ENCODE results near the gene NCAPG2. TPM values are rescaled to one million over a fixed set of nuclear protein-coding genes. Genes with fewer than 3 reads are reported as not detected.
A peak's percentile ranks its signal among the peaks of the same experiment; 100 is the strongest.

The NCAPG2 gene
- total and polyA plus RNA-seq, 7 experiments from 2014 or later, result 1.3 to 88.7 (median 6.7) TPM

DNA sequence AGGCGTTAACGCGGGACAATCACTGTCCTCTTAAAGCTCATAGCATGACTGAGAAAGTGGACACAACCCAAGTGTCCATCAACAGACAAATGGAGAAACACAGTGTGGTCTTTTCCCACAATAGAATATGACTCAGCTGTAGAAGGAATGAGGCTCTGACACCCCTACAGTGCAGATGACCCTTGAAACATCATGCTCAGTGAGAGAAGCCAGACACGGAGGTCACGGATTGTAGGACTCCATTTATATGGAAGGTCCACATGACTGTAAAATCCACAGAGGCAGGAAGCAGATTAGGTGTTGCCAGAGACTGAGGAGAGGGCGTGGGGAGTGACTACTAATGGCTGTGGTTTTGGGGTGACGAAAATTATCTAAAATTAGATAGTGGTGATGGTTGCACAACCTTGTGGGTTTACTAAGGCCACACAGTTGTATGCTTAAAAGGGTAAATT, 6.1 kb upstream of the NCAPG2 start:
- ChIA-PET POLR2A (no interaction called here), CTCF (no interaction called here)
- peak overlapping the region in 1 of 9 donors; percentile 7 for H3K27ac Mint-ChIP-seq
- no peaks in the 10 kb centered on the region for H3K27me3 ChIP-seq (ENCODE audit: control insufficient read depth in 2 of 2, insufficient read depth in 2 of 2, low read length in 2 of 2)
- no peaks in the 10 kb centered on the region for H3K9me3 ChIP-seq (ENCODE audit: control insufficient read depth in 2 of 3, low read length in 3 of 3)
- DNase-seq, result no peak
- H3K4me1 Mint-ChIP-seq, result peaks cover 2 to 20% (median 18%) of the 10 kb centered on the region in 7 donors
- peaks cover 0 to 11% (median 4%) of the 10 kb centered on the region in 11 donors for H3K9me3 Mint-ChIP-seq
- H3K36me3 ChIP-seq (ENCODE audit: control insufficient read depth in 2 of 3, insufficient read depth in 3 of 3, low read length in 3 of 3), result no peaks in the 10 kb centered on the region
- peaks cover 0 to 21% (median 0%) of the 10 kb centered on the region in 5 donors for H3K36me3 Mint-ChIP-seq
- peaks cover 0 to 11% of the 10 kb centered on the region in 2 donors for H3K4me1 ChIP-seq (ENCODE audit: control insufficient read depth in 2 of 2, insufficient read depth in 2 of 2, low read length in 2 of 2)
- peak; percentile 84 for ATAC-seq
- peak overlapping the region in 2 of 10 donors; percentile 18 to 53 for H3K4me3 Mint-ChIP-seq
- H3K27ac ChIP-seq (ENCODE audit: low read depth, low read length), result no peak overlapping the region
- intact Hi-C loops (cut with micrococcal nuclease), result no loop called here
- H3K4me3 ChIP-seq (ENCODE audit: low read length), result no peak overlapping the region
- H3K27me3 Mint-ChIP-seq, result peaks cover 0 to 6% (median 4%) of the 10 kb centered on the region in 5 donors

DNA sequence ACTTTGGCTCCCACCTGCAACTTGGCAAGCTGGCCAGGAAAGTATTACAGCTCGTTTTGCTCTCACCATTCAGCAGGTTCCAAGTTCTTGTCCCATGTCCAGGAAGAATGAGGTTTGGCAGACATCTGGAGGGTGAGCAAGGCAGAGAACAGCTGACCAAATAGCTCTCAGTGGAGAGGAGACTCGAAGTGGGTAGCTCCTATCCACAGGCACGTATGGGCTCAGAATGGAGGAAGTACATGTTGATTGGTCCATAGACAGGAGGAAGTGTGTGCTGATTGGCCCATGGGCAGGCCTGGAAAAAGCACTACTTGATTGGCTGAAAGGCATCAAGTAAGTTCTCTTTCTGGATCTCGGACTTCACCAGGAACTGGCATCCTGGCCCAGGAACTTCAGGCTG, 3.0 kb upstream of the NCAPG2 start:
- no peaks in the 10 kb centered on the region for H3K27me3 ChIP-seq (ENCODE audit: control insufficient read depth in 2 of 2, insufficient read depth in 2 of 2, low read length in 2 of 2)
- H3K27ac ChIP-seq (ENCODE audit: low read depth, low read length), result no peak overlapping the region
- Mint-ChIP-seq H3K27ac (no peak overlapping the region), H3K4me1 (peaks cover 11 to 35% (median 23%) of the 10 kb centered on the region in 7 donors), H3K4me3 (peak overlapping the region in 1 of 10 donors; percentile 29), H3K27me3 (peaks cover 0 to 4% (median 3%) of the 10 kb centered on the region in 5 donors), H3K9me3 (peaks cover 0 to 11% (median 4%) of the 10 kb centered on the region in 11 donors), H3K36me3 (peaks cover 0 to 29% (median 0%) of the 10 kb centered on the region in 5 donors)
- H3K36me3 ChIP-seq (ENCODE audit: control insufficient read depth in 2 of 3, insufficient read depth in 3 of 3, low read length in 3 of 3), result no peaks in the 10 kb centered on the region
- DNase-seq, result no peak
- H3K4me3 ChIP-seq (ENCODE audit: low read length), result no peak overlapping the region
- CTCF ChIA-PET, result no interaction called here
- POLR2A ChIA-PET, result no interaction called here
- ATAC-seq, result no peak
- no peaks in the 10 kb centered on the region for H3K9me3 ChIP-seq (ENCODE audit: control insufficient read depth in 2 of 3, low read length in 3 of 3)
- H3K4me1 ChIP-seq (ENCODE audit: control insufficient read depth in 2 of 2, insufficient read depth in 2 of 2, low read length in 2 of 2), result peaks cover 15 to 23% of the 10 kb centered on the region in 2 donors
- intact Hi-C loops (cut with micrococcal nuclease), result loop anchor here in 1 of 2 donors (5.0 to 10.0 kb wide), 2 partner anchors 45 to 1813 kb away; partner anchors contain the start of gene LMBR1

DNA sequence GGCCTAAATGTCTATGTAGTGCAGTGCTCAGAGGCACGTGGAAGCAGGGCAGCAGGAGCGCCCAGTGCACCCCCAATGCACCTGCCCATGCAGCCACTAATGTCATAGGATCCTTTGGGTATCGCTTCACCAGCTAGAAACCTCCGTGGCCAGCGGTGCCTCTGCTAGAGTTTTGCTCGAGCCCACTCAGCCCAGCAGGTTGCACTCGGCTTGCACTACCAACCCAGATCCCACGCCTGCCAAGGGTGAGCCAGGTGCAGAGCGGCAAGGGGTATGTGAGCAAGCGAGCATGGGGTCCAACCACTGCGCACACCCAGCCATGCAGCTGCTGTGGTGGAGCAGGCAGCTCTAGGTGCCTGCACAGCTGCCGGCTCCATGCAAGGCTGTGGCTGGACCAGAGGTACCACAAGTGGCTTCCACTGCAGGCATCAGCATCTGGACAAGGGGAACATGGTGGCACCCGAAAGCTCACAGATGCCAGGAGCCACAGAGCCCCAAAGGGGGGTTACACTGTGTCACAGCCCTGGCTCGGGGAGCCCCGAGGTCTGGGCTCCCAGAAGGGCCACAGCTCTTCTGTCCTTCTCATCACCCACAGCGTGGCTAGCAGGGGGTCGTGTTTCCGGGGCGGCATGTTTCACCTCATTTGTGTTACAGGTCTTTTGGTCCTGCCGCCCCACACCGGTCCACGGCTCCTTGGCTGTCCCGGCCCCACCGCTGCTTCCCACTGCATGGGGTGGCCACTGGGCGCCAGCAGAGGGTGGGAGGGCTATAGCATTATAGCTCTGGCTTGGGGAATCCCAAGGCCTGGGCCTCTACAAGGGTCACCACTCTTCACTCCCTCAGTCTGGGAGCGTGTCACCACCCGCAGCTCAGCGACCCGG, 2.3 kb upstream of the NCAPG2 start:
- Histone ChIP-seq H3K4me1 (ENCODE audit: control insufficient read depth in 2 of 2, insufficient read depth in 2 of 2, low read length in 2 of 2) (peaks cover 15 to 18% of the 10 kb centered on the region in 2 donors), H3K27me3 (ENCODE audit: control insufficient read depth in 2 of 2, insufficient read depth in 2 of 2, low read length in 2 of 2) (no peaks in the 10 kb centered on the region), H3K9me3 (ENCODE audit: control insufficient read depth in 2 of 3, low read length in 3 of 3) (no peaks in the 10 kb centered on the region), H3K36me3 (ENCODE audit: control insufficient read depth in 2 of 3, insufficient read depth in 3 of 3, low read length in 3 of 3) (no peaks in the 10 kb centered on the region), H3K27ac (ENCODE audit: low read depth, low read length) (no peak overlapping the region), H3K4me3 (ENCODE audit: low read length) (no peak overlapping the region)
- DNase-seq, result no peak
- no peak for ATAC-seq
- peak overlapping the region in 4 of 9 donors; percentile 8 to 88 (median 61) for H3K27ac Mint-ChIP-seq
- POLR2A ChIA-PET, result interaction anchor here (0.6 to 2.6 kb wide), 3 partner anchors 70 to 270 kb away, joined by 3 to 10 read pairs (median 6); no protein-coding TSS in a partner anchor
- H3K4me1 Mint-ChIP-seq, result peaks cover 11 to 37% (median 20%) of the 10 kb centered on the region in 7 donors
- intact Hi-C loops (cut with micrococcal nuclease), result loop anchor here in 1 of 2 donors (5.0 to 10.0 kb wide), 2 partner anchors 45 to 1812 kb away; partner anchors contain the start of gene LMBR1
- H3K27me3 Mint-ChIP-seq, result peaks cover 0 to 4% (median under 1%) of the 10 kb centered on the region in 5 donors
- H3K4me3 Mint-ChIP-seq, result peak overlapping the region in 8 of 10 donors; percentile 22 to 86 (median 78)
- H3K9me3 Mint-ChIP-seq, result peaks cover 0 to 8% (median 2%) of the 10 kb centered on the region in 11 donors
- CTCF ChIA-PET, result no interaction called here
- H3K36me3 Mint-ChIP-seq, result peaks cover 0 to 26% (median 0%) of the 10 kb centered on the region in 5 donors

DNA sequence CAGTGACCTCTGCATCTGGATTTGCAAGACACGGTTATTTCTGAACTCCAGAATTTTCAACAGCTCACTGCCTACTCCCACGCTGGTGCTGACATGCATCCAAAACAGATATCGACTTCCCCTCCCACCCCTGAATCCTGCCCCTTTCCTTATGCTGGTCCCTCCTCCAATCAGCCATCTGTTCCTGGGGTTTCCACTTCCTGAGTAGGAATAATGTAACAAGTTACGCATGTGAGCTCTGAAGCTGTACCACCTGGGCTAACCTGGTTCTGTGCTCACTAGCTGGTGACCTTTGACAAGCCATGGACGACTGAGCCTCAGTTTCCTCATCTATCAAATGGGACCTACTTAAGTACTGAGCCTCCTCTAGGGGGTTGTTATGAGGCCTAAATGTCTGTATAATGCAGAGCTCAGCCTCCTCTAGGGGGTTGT, 1.7 kb upstream of the NCAPG2 start:
- Histone ChIP-seq H3K27me3 (ENCODE audit: control insufficient read depth in 2 of 2, insufficient read depth in 2 of 2, low read length in 2 of 2) (no peaks in the 10 kb centered on the region), H3K36me3 (ENCODE audit: control insufficient read depth in 2 of 3, insufficient read depth in 3 of 3, low read length in 3 of 3) (no peaks in the 10 kb centered on the region), H3K27ac (ENCODE audit: low read depth, low read length) (no peak overlapping the region), H3K9me3 (ENCODE audit: control insufficient read depth in 2 of 3, low read length in 3 of 3) (no peaks in the 10 kb centered on the region), H3K4me1 (ENCODE audit: control insufficient read depth in 2 of 2, insufficient read depth in 2 of 2, low read length in 2 of 2) (peaks cover 15 to 18% of the 10 kb centered on the region in 2 donors), H3K4me3 (ENCODE audit: low read length) (no peak overlapping the region)
- Mint-ChIP-seq H3K4me3 (peak overlapping the region; percentile 22 to 88 (median 80)), H3K27ac (peak overlapping the region in 8 of 9 donors; percentile 41 to 88 (median 74)), H3K27me3 (peaks cover 0 to 4% (median 0%) of the 10 kb centered on the region in 5 donors), H3K36me3 (peaks cover 0 to 30% (median 0%) of the 10 kb centered on the region in 5 donors), H3K4me1 (peaks cover 12 to 42% (median 18%) of the 10 kb centered on the region in 7 donors), H3K9me3 (peaks cover 0 to 7% (median 2%) of the 10 kb centered on the region in 11 donors)
- ATAC-seq (no peak), DNase-seq (no peak)
- ChIA-PET CTCF (no interaction called here), POLR2A (interaction anchor here (2.5 to 2.6 kb wide), 2 partner anchors 157 to 270 kb away, joined by 6 to 10 read pairs; no protein-coding TSS in a partner anchor)
- intact Hi-C loops (cut with micrococcal nuclease), result loop anchor here in 1 of 2 donors (5.0 to 10.0 kb wide), 2 partner anchors 46 to 1811 kb away; partner anchors contain the start of gene LMBR1

DNA sequence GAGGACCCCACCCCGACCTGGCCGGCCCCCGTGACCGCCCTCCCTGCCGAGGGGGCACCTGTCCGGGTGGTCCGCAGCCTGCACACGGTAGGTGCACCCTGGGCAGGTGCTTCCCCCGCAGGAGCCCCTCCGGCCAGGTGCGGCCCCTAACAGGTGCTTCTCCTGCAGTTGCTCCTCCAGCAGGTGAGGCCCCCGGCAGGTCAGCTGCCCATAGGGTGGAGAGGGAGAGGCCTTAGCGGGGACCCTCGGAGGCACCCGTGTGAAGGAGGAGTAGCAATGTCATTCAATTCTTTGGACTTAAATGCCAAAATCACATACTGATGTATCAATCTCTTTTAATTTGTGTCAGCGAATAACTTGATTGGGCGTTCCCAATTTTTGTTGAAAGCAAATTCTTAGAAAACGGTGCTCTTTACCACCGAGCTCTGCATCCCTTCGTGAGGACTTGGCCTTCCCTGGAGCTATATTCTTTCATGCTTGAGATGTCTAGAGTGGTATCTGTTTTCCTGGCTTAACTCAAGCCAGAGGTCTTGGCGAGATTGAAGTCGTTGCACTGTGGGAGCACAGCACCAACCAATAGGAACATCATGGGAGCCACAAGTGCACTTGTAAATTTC, 738 bp upstream of the NCAPG2 start:
- ChIA-PET CTCF (interaction anchor here (0.8 to 1.2 kb wide), 2 partner anchors 9 to 271 kb away, joined by 4 to 9 read pairs; no protein-coding TSS in a partner anchor), POLR2A (interaction anchor here (0.8 to 2.6 kb wide), 7 partner anchors 10 to 271 kb away, joined by 3 to 11 read pairs (median 4); no protein-coding TSS in a partner anchor)
- H3K9me3 ChIP-seq (ENCODE audit: control insufficient read depth in 2 of 3, low read length in 3 of 3), result no peaks in the 10 kb centered on the region
- Mint-ChIP-seq H3K9me3 (peaks cover 0 to 5% (median 0%) of the 10 kb centered on the region in 11 donors), H3K36me3 (peaks cover 0 to 31% (median 0%) of the 10 kb centered on the region in 5 donors), H3K27ac (peak overlapping the region; percentile 46 to 88 (median 77)), H3K27me3 (peaks cover 0 to under 1% (median 0%) of the 10 kb centered on the region in 5 donors), H3K4me1 (peaks cover 12 to 44% (median 15%) of the 10 kb centered on the region in 7 donors), H3K4me3 (peak overlapping the region; percentile 66 to 88 (median 84))
- no peaks in the 10 kb centered on the region for H3K27me3 ChIP-seq (ENCODE audit: control insufficient read depth in 2 of 2, insufficient read depth in 2 of 2, low read length in 2 of 2)
- peak in 2 of 9 donors; percentile 12 to 19 for DNase-seq
- no peak for ATAC-seq
- intact Hi-C loops (cut with micrococcal nuclease), result loop anchor here (2.0 to 10.0 kb wide), 4 partner anchors 47 to 1811 kb away; partner anchors contain the start of gene LMBR1 (in 1 of the 2)
- H3K4me1 ChIP-seq (ENCODE audit: control insufficient read depth in 2 of 2, insufficient read depth in 2 of 2, low read length in 2 of 2), result peaks cover 13 to 15% of the 10 kb centered on the region in 2 donors
- peak overlapping the region; percentile 82 for H3K27ac ChIP-seq (ENCODE audit: low read depth, low read length)
- H3K4me3 ChIP-seq (ENCODE audit: low read length), result peak overlapping the region; percentile 86
- H3K36me3 ChIP-seq (ENCODE audit: control insufficient read depth in 2 of 3, insufficient read depth in 3 of 3, low read length in 3 of 3), result no peaks in the 10 kb centered on the region
